AG04450 (cell line): ENCODE measurements around the gene PRRX1. TPM values are rescaled to one million over a fixed set of nuclear protein-coding genes. Genes with fewer than 3 reads are reported as not detected.

Source experiments
- CTCF ChIA-PET: fragments of 300-600, 350-600 bp; formaldehyde crosslinking; extraction: SDS; loops from one replicate; lab custom pipeline; 2022; ENCODE audit warnings: antibody characterized with exemption, inconsistent platforms; lab: Charles Lee
- POLR2A ChIA-PET: fragments of 350-600 bp; formaldehyde crosslinking; extraction: SDS; loops from one replicate; lab custom pipeline; 2021; ENCODE audit warnings: antibody characterized with exemption, inconsistent platforms; lab: Yijun Ruan, JAX
- DNase-seq: peaks from one replicate; pipeline ENCODE4 v3.0.0-alpha.2; 2011; ENCODE audit warnings: low read depth, low spot score
- H3K27ac ChIP-seq: one replicate; pipeline ENCODE4 v1.5.1; 2012; ENCODE audit warnings: low read depth, low read length, control low read depth
- H3K27me3 ChIP-seq: one replicate; pipeline ENCODE4 v1.6.0; 2012; ENCODE audit warnings: low read length; ENCODE audit not compliant: control insufficient read depth, insufficient read depth
- H3K4me3 ChIP-seq: 2 replicates; pipeline ENCODE4 v1.5.1; 2011; ENCODE audit warnings: mild to moderate bottlenecking, low read depth, low read length, control low read depth
- H3K9me3 ChIP-seq: 2 replicates; pipeline ENCODE4 v1.5.1; 2012; ENCODE audit warnings: low read length; ENCODE audit not compliant: control insufficient read depth, insufficient read depth
- polyA plus RNA-seq: library from polyadenylated mRNA; depleted of rRNA; stranded (reverse); fragments of >200 nt; gene quantifications from 2 replicates; pipeline ENCODE4 v1.2.3, GENCODE V29; 2011
- TF ChIP-seq, protein P1 (sequence below): IDR thresholded peaks from 2 replicates; pipeline ENCODE4 v1.5.1; 2011; ENCODE audit warnings: low read depth, low read length, control low read depth, inconsistent platforms

Gene PRRX1
- polyA plus RNA-seq, 1 experiment = 107 TPM

DNA sequence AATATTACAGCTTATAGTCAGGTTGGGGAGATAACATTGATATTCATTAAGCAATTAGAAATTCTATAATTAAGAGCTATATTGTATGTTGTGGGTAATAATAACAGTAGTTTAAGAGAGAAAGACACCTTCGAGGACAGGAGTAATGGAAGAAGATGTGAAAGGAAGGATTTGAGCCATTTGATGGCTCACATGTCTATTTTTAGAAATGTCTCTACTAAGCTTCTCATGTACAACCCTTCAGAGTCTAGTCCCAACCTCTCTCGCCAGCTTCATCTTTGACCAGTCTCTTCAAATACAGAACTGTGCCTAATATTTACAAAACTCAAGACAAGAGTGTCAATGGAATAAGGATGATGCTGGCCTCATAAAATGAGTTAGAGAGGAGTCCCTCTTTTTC, 95.1 kb downstream of the PRRX1 start:
- Histone ChIP-seq H3K27ac (no peak overlapping the region), H3K9me3 (no peaks in the 10 kb centered on the region), H3K4me3 (no peak overlapping the region), H3K27me3 (no peaks in the 10 kb centered on the region)
- TF ChIP-seq, protein P1, sequence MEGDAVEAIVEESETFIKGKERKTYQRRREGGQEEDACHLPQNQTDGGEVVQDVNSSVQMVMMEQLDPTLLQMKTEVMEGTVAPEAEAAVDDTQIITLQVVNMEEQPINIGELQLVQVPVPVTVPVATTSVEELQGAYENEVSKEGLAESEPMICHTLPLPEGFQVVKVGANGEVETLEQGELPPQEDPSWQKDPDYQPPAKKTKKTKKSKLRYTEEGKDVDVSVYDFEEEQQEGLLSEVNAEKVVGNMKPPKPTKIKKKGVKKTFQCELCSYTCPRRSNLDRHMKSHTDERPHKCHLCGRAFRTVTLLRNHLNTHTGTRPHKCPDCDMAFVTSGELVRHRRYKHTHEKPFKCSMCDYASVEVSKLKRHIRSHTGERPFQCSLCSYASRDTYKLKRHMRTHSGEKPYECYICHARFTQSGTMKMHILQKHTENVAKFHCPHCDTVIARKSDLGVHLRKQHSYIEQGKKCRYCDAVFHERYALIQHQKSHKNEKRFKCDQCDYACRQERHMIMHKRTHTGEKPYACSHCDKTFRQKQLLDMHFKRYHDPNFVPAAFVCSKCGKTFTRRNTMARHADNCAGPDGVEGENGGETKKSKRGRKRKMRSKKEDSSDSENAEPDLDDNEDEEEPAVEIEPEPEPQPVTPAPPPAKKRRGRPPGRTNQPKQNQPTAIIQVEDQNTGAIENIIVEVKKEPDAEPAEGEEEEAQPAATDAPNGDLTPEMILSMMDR = no peak
- ChIA-PET POLR2A (no interaction called here), CTCF (no interaction called here)
- no peak for DNase-seq

DNA sequence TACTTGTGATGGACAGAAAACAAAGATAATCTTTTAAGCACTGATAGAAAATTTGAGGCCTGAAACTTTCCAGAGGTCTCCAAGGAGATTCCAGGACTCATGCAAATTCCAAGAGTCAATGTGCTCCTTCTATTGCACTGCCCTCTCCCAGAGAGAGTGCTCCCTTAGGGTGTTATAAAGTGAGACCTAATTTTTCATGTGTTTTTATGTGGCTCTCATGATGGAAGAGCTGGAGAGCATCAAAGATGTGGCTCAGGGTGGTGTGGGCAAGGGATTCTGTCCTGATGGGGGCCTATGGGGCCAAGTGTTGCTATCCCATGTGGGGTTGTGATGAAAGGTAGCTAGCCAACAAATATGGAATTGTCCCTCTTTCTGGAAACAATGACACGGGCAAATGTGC, 101.3 kb downstream of the PRRX1 start:
- ChIA-PET CTCF (interaction anchor here (0.6 to 1.6 kb wide), 13 partner anchors 9 to 755 kb away, joined by 3 to 10 read pairs (median 5); partner anchors contain the start of gene GORAB), POLR2A (interaction anchor here (0.7 kb wide), 1 partner anchor 233 kb away, joined by 3 read pairs; no protein-coding TSS in a partner anchor)
- Histone ChIP-seq H3K4me3 (no peak overlapping the region), H3K9me3 (no peaks in the 10 kb centered on the region), H3K27me3 (no peaks in the 10 kb centered on the region), H3K27ac (no peak overlapping the region)
- TF ChIP-seq, protein P1 = no peak
- DNase-seq = no peak

DNA sequence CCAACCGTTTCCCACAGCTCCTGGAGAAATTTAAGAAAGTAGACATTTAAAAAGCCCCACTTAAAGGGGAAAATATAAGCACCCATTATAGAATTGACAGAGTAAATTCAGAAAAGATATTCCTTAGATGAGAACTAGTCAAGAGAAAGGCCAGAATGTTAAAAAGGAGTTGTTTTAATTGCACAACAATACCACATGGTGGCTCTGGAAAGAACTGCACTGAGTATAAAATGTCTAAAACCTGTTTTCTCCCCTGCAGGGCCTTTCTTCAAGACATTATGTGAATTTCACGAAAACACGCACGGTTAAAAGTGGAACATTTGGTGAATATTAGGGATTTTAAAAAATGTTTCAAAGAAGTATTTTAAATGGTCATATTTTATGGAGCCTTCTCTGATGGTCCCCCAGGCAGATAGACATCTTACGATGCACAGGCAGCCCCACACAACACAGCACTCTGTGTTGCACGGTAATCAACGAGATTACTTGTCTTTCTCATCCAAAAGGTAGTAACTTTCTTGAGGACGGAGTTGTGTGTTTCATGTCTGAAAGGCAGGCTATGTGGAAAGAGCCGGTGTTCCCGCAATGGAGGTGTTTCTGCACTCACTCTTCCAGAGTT, 101.9 kb downstream of the PRRX1 start:
- ChIA-PET POLR2A (interaction anchor here (0.7 kb wide), 1 partner anchor 233 kb away, joined by 3 read pairs; no protein-coding TSS in a partner anchor), CTCF (interaction anchor here (0.6 to 1.6 kb wide), 16 partner anchors 9 to 837 kb away, joined by 3 to 10 read pairs (median 4); partner anchors contain the start of gene GORAB)
- TF ChIP-seq, protein P1 = peak; percentile 69
- DNase-seq = peak; percentile 8
- no peaks in the 10 kb centered on the region for H3K27me3 ChIP-seq
- H3K27ac ChIP-seq = no peak overlapping the region
- H3K4me3 ChIP-seq = no peak overlapping the region
- H3K9me3 ChIP-seq = no peaks in the 10 kb centered on the region

DNA sequence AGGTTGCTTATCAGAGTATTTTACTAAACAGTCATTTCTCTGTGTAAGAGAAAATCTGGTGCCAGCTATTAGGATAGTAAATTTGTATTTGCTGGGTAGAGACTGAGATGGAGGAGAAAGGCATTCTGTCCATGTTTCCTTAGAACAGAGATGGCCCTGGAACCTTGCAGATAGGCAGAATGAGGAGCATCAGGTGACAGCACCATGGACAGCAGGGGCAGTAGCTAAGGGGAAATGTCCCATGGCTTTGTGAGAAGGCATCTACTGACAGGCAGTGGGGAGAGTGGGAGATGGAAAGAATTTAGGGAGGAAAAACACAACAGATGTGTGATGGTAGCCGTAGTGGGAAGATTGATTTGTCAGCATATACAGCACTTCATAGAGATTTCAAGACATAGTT, 105.0 kb downstream of the PRRX1 start:
- Histone ChIP-seq H3K4me3 (no peak overlapping the region), H3K9me3 (no peaks in the 10 kb centered on the region), H3K27me3 (no peaks in the 10 kb centered on the region), H3K27ac (no peak overlapping the region)
- POLR2A ChIA-PET = no interaction called here
- no peak for DNase-seq
- TF ChIP-seq, protein P1 = no peak
- CTCF ChIA-PET = no interaction called here

DNA sequence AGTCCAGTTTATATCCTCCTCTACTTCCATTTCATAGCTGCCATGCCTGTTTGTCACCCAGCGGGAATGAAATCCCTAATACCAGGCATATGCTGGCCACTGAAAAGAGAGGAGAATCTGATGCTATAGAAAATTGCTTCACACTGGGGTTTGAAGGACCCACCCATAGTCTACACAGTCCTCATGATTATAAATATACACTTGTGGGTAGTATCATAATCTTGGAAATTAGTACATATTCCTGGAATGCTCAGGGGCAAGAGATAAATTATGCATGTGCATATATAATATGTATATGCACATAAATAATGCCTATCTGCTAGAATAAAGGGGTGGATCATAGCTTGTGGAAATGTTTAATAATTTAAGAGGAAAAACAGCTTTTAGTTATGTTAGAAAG, 105.8 kb downstream of the PRRX1 start:
- no peak overlapping the region for H3K27ac ChIP-seq
- no peak for DNase-seq
- ChIA-PET CTCF (interaction anchor here (0.7 kb wide), 1 partner anchor 904 kb away, joined by 4 read pairs; no protein-coding TSS in a partner anchor), POLR2A (no interaction called here)
- H3K9me3 ChIP-seq = no peaks in the 10 kb centered on the region
- H3K27me3 ChIP-seq = peaks cover 3% of the 10 kb centered on the region
- TF ChIP-seq, protein P1 = no peak
- H3K4me3 ChIP-seq = no peak overlapping the region
